ENCODE results near the gene C11orf87. TPM values are rescaled to one million over a fixed set of nuclear protein-coding genes. Genes with fewer than 3 reads are reported as not detected.

C11orf87 gene
- total and polyA plus RNA-seq, 2 experiments from 2014 or later = 0.13 TPM; not detected in 1

GRCh38 chr11:109435121-109435742 is 13.2 kb downstream of the C11orf87 start:
- no peak overlapping the region for H3K27ac ChIP-seq
- no peaks in the 10 kb centered on the region for H3K9me3 ChIP-seq (ENCODE audit: low read depth)
- no peak overlapping the region for H3K4me2 ChIP-seq
- H3K4me3 ChIP-seq = no peak overlapping the region
- H3K36me3 ChIP-seq (replicated peaks; ENCODE audit: insufficient read depth, low read depth) = no peaks in the 10 kb centered on the region
- H3K4me1 ChIP-seq (ENCODE audit: insufficient read depth) = no peaks in the 10 kb centered on the region
- peaks cover 9% of the 10 kb centered on the region for H3K27me3 ChIP-seq
- no peaks in the 10 kb centered on the region for H3K79me2 ChIP-seq
- 75% methylated on average over 3 of the region's 3 CpGs for WGBS (ENCODE audit: low lambda C conversion rate, missing lambda C conversion rate)
- H2AFZ ChIP-seq = no peak overlapping the region
- TF ChIP-seq EZH2phosphoT487 (IDR thresholded peaks at IDR 0.05; ENCODE audit: low read depth, severe bottlenecking, unreplicated experiment) = no peak
- TF ChIP-seq EZH2 (IDR thresholded peaks at IDR 0.05; ENCODE audit: borderline replicate concordance) = no peak
- no peak for TF ChIP-seq CTCF (IDR thresholded peaks at IDR 0.05; ENCODE audit: poor library complexity)
- no peaks in the 10 kb centered on the region for H4K20me1 ChIP-seq (ENCODE audit: insufficient read depth, poor library complexity, severe bottlenecking)
- H3K9me2 ChIP-seq (replicated peaks; ENCODE audit: insufficient read depth) = no peaks in the 10 kb centered on the region
- DNase-seq (ENCODE audit: low spot score) = no peak

- Histone ChIP-seq H4K20me1 (ENCODE audit: insufficient read depth, poor library complexity, severe bottlenecking) (no peaks in the 10 kb centered on the region), H3K4me3 (no peak overlapping the region), H3K4me1 (ENCODE audit: insufficient read depth) (no peaks in the 10 kb centered on the region), H3K9me3 (ENCODE audit: low read depth) (no peaks in the 10 kb centered on the region), H3K9me2 (replicated peaks; ENCODE audit: insufficient read depth) (no peaks in the 10 kb centered on the region), H3K4me2 (no peak overlapping the region), H2AFZ (no peak overlapping the region), H3K27ac (no peak overlapping the region), H3K79me2 (no peaks in the 10 kb centered on the region), H3K36me3 (replicated peaks; ENCODE audit: insufficient read depth, low read depth) (no peaks in the 10 kb centered on the region), H3K27me3 (no peaks in the 10 kb centered on the region)
- no peak for TF ChIP-seq EZH2 (IDR thresholded peaks at IDR 0.05; ENCODE audit: borderline replicate concordance)
- TF ChIP-seq CTCF (IDR thresholded peaks at IDR 0.05; ENCODE audit: poor library complexity) = no peak
- TF ChIP-seq EZH2phosphoT487 (IDR thresholded peaks at IDR 0.05; ENCODE audit: low read depth, severe bottlenecking, unreplicated experiment) = no peak
- WGBS (ENCODE audit: low lambda C conversion rate, missing lambda C conversion rate) = 85% methylated on average over 2 of the region's 2 CpGs
- DNase-seq (ENCODE audit: low spot score) = no peak
Observed at GRCh38 chr11:109439684-109440083, 17.7 kb downstream of the C11orf87 start.

GRCh38 chr11:109443052-109443451 is 21.1 kb downstream of the C11orf87 start:
- Histone ChIP-seq H2AFZ (no peak overlapping the region), H3K4me3 (no peak overlapping the region), H3K9me2 (replicated peaks; ENCODE audit: insufficient read depth) (no peaks in the 10 kb centered on the region), H3K27me3 (no peaks in the 10 kb centered on the region), H3K27ac (no peak overlapping the region), H3K36me3 (replicated peaks; ENCODE audit: insufficient read depth, low read depth) (no peaks in the 10 kb centered on the region), H4K20me1 (ENCODE audit: insufficient read depth, poor library complexity, severe bottlenecking) (no peaks in the 10 kb centered on the region), H3K9me3 (ENCODE audit: low read depth) (no peaks in the 10 kb centered on the region), H3K79me2 (no peaks in the 10 kb centered on the region), H3K4me1 (ENCODE audit: insufficient read depth) (no peaks in the 10 kb centered on the region), H3K4me2 (no peak overlapping the region)
- no peak for DNase-seq (ENCODE audit: low spot score)
- WGBS (ENCODE audit: low lambda C conversion rate, missing lambda C conversion rate) = 63% methylated on average over 1 of the region's 1 CpG
- no peak for TF ChIP-seq CTCF (IDR thresholded peaks at IDR 0.05; ENCODE audit: poor library complexity)
- no peak for TF ChIP-seq EZH2 (IDR thresholded peaks at IDR 0.05; ENCODE audit: borderline replicate concordance)
- no peak for TF ChIP-seq EZH2phosphoT487 (IDR thresholded peaks at IDR 0.05; ENCODE audit: low read depth, severe bottlenecking, unreplicated experiment)

Measured in hepatocyte (in vitro differentiated cells).